Ishikawa (cell line): ENCODE measurements around the gene GAL3ST3.
A peak's percentile ranks its signal among the peaks of the same experiment; 100 is the strongest.

Experiments
- CEBPB ChIP-seq: IDR thresholded peaks from 2 replicates; pipeline ENCODE4 v1.6.1; 2012
- CREB1 ChIP-seq: IDR thresholded peaks from 2 replicates; pipeline ENCODE4 v1.6.1; 2012; ENCODE audit warnings: low read depth
- EGR1 ChIP-seq: IDR thresholded peaks from 2 replicates; pipeline ENCODE4 v1.6.1; 2012
- EP300 ChIP-seq: IDR thresholded peaks from 2 replicates; pipeline ENCODE4 v1.6.1; 2012; ENCODE audit warnings: borderline replicate concordance
- FOXM1 ChIP-seq: IDR thresholded peaks from 2 replicates; pipeline ENCODE4 v1.6.1; 2012; ENCODE audit warnings: low read depth, borderline replicate concordance
- NFIC ChIP-seq: IDR thresholded peaks from 2 replicates; pipeline ENCODE4 v1.6.1; 2012
- RAD21 ChIP-seq: IDR thresholded peaks from 2 replicates; pipeline ENCODE4 v1.6.1; 2012; ENCODE audit warnings: low read depth
- REST ChIP-seq: IDR thresholded peaks from 2 replicates; pipeline ENCODE4 v1.6.1; 2012; ENCODE audit warnings: low read depth, mild to moderate bottlenecking
- TAF1 ChIP-seq: IDR thresholded peaks from 2 replicates; pipeline ENCODE4 v1.6.1; 2012; ENCODE audit warnings: low read depth, mild to moderate bottlenecking
- TCF12 ChIP-seq: IDR thresholded peaks from 2 replicates; pipeline ENCODE4 v1.6.1; 2012; ENCODE audit warnings: low read depth
- TEAD4 ChIP-seq: IDR thresholded peaks from 2 replicates; pipeline ENCODE4 v1.6.1; 2012
- YY1 ChIP-seq: IDR thresholded peaks from 2 replicates; pipeline ENCODE4 v1.6.1; 2012; ENCODE audit warnings: low read depth
- ZBTB7A ChIP-seq: IDR thresholded peaks from 2 replicates; pipeline ENCODE4 v1.6.1; 2012; ENCODE audit warnings: low read depth
- TF ChIP-seq, protein P1 (sequence below): IDR thresholded peaks from 2 replicates; pipeline ENCODE4 v1.6.1; 2012
- TF ChIP-seq, protein P2 (sequence below): IDR thresholded peaks from 2 replicates; pipeline ENCODE4 v1.6.1; 2012

The GAL3ST3 gene

GRCh38 chr11:66072081-66072480 lies 23.1 kb upstream of the GAL3ST3 start:
- TF ChIP-seq, protein P1, sequence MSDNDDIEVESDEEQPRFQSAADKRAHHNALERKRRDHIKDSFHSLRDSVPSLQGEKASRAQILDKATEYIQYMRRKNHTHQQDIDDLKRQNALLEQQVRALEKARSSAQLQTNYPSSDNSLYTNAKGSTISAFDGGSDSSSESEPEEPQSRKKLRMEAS: no peak

- no peak for TF ChIP-seq NFIC
- TF ChIP-seq YY1: no peak
- no peak for TF ChIP-seq TAF1
- TF ChIP-seq EP300: no peak
- TF ChIP-seq REST: no peak
- TF ChIP-seq TCF12: no peak
- TF ChIP-seq CEBPB: no peak
- TF ChIP-seq, protein P1: no peak
- TF ChIP-seq TEAD4: no peak
- TF ChIP-seq RAD21: no peak
Observed at GRCh38 chr11:66071381-66071801, 22.4 kb upstream of the GAL3ST3 start.

DNA sequence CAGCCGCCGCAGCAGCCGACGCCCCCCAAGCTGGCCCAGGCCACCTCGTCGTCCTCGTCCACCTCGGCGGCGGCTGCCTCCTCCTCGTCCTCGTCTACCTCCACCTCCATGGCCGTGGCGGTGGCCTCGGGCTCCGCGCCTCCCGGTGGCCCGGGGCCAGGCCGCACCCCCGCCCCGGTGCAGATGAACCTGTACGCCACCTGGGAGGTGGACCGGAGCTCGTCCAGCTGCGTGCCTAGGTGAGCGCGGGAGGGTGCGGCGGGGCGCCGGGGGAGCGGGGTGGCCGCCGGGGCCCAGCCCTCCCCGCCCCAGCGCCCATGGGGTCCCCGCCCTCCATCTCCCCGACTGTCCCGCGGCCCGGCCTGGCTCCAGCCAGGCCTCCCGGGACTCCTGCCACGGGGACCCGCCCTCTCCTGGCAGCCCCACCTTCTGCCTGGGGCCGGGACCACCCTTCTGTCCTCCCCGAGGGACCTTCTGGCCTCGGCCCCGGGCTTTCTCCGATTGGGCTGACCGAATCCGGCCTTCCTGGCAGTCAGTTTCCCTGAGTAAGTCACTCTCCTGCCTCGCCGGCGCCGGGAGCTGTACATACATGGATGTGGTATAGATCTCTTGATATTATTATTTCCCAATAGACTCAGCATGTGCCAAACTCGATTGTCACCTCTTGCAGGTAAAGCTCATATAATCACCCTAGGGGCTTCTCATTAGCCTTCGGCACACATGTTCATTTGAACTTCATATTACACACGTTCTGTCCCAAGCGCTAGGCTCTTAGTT lies 21.8 kb upstream of the GAL3ST3 start:
- TF ChIP-seq, protein P1: peak; percentile 76
- peak; percentile 40 for TF ChIP-seq ZBTB7A
- no peak for TF ChIP-seq FOXM1
- TF ChIP-seq TAF1: peak; percentile 31; the same call in 1 of the 2 replicates

DNA sequence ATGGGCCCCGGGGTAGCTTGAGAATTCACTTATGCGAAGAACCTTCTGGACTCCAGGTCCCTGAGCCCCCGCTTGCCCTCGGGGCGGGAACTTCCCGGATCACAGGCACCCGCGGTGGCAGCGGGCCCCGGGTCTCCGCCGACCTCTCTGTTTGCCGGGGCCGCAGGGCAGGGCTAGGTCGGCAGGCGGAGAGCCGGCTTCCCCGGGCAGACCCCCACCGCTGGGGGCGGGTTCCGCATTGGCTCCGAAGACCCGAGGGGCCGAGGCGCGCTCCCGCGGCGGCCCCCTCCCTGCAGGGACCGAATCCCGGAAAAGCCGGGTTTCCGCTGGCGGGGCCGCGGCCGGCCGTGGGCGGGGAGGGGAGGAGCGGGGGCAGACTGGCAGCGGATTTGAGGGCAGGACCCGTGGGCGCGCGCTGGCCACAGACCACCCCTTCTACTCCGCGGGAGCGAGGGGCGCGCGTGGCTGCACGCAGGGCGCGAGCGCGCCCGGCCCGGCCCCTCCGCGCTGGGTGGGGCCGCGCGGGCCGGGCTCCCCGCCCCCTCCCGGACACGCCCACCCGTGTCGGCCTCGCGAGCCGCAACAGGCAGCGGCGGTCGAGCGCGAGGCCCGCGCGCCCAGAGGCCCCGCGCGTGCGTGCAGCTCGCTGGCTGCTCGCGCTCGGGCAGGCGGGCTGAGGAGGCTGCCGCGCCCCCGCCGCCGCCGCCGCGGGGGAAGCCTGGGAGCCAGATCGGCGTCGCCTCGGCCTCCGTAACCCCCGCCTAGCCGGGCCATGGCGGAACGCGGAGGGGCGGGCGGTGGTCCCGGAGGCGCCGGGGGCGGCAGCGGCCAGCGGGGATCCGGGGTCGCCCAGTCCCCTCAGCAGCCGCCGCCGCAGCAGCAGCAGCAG lies 21.0 kb upstream of the GAL3ST3 start, which contains the start of gene PACS1:
TSS of gene PACS1 (plus strand) at position 558 of the 889 bp plus-strand sequence. CDS start at position 773, 215 bp downstream.
- TF ChIP-seq EGR1 (peak; percentile 78; the same call in 1 of the 2 replicates), YY1 (0 out of 2 replicates have a peak, but pooled peaks have one; percentile 33), ZBTB7A (peak; percentile 65; the same call in 1 of the 2 replicates), EP300 (no peak), TCF12 (peak; percentile 15; the same call in 1 of the 2 replicates)
- TF ChIP-seq, protein P2, sequence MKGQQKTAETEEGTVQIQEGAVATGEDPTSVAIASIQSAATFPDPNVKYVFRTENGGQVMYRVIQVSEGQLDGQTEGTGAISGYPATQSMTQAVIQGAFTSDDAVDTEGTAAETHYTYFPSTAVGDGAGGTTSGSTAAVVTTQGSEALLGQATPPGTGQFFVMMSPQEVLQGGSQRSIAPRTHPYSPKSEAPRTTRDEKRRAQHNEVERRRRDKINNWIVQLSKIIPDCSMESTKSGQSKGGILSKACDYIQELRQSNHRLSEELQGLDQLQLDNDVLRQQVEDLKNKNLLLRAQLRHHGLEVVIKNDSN: no peak
- TF ChIP-seq, protein P1: peak; percentile 46

DNA sequence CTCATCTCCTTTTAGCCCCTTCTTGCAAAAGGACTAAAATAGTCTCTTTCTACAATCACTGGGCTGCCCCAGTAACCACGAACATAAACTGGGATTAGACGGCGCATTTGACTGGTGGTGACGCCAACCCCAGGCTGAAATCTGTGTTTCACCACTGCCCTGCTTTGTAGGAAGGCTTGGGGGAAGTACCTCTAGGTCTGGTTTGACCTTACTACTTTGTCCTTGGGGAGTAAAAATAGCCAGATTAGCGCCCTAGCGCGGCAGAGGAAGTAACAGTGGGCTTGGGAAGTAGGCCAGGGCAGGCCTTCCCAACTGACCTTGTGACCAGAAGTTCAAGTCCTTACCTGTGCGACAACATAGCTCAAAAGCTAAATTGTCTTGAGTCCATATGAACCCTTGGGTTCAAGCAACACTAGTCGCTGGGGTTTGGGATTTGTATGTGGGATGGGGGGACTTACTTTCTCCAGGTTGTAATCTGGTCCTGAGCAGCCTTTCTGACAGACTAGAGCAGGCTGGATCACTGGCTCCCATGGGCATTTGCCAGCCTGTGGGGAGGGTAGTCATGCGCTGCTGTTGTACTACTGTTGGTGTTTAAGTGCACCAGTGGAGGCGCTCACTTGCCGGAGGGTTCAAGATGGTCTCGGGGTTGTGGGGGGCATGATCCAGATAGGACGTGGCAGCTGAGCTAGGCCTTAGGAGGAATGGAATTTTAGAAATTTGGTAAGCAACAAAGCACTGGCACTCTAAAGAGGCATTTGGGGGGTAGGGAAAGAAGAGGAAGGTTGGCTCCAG lies 20.2 kb upstream of the GAL3ST3 start:
- TF ChIP-seq YY1: no peak
- TF ChIP-seq NFIC: no peak
- no peak for TF ChIP-seq CREB1
- TF ChIP-seq ZBTB7A: no peak
- no peak for TF ChIP-seq TEAD4
- TF ChIP-seq EP300: no peak
- TF ChIP-seq, protein P1: no peak
- no peak for TF ChIP-seq TCF12
- TF ChIP-seq FOXM1: no peak
- no peak for TF ChIP-seq REST
- TF ChIP-seq EGR1: no peak
- no peak for TF ChIP-seq TAF1
- TF ChIP-seq RAD21: no peak
- TF ChIP-seq, protein P2: no peak
- no peak for TF ChIP-seq CEBPB
